WTC11 (cell line): ENCODE measurements around the gene EXD3. TPM values are rescaled to one million over a fixed set of nuclear protein-coding genes. Genes with fewer than 3 reads are reported as not detected.

Experiments used
- ATAC-seq: fragments of 200-7000 bp; cut with Tn5 transposase; 2 replicates; pipeline ENCODE4 v1.10.0; 2021; ENCODE audit warnings: mild to moderate bottlenecking, moderate library complexity
- CTCF ChIA-PET: fragments of 300-600 bp; sonication (Branson Sonifier 250); formaldehyde crosslinking; loops from one replicate; lab custom pipeline; 2021; ENCODE audit warnings: antibody characterized with exemption; lab: Charles Lee
- POLR2A ChIA-PET: fragments of 350-600 bp; sonication (Branson Sonifier 250); formaldehyde crosslinking; loops from one replicate; lab custom pipeline; 2021; ENCODE audit warnings: antibody characterized with exemption; lab: Charles Lee
- DNase-seq: peaks from one replicate; pipeline ENCODE4 v3.0.0; 2021; ENCODE audit warnings: low spot score
- H3K27ac Mint-ChIP-seq: 2 replicates; pipeline ENCODE4 v1.8.0; 2021; ENCODE audit warnings: mixed read lengths
- H3K27me3 Mint-ChIP-seq: 2 replicates; pipeline ENCODE4 v1.8.0; 2021; ENCODE audit warnings: low read depth, mild to moderate bottlenecking, moderate library complexity, mixed read lengths
- H3K36me3 Mint-ChIP-seq: 2 replicates; pipeline ENCODE4 v1.8.0; 2021; ENCODE audit warnings: mixed read lengths
- H3K4me1 Mint-ChIP-seq: 2 replicates; pipeline ENCODE4 v1.8.0; 2022; ENCODE audit warnings: mixed read lengths
- H3K4me3 Mint-ChIP-seq: 2 replicates; pipeline ENCODE4 v1.8.0; 2021; ENCODE audit warnings: mild to moderate bottlenecking, moderate library complexity, mixed read lengths
- H3K9me3 Mint-ChIP-seq: 2 replicates; pipeline ENCODE4 v1.8.0; 2021; ENCODE audit warnings: mixed read lengths
- ATF1 ChIP-seq: sonication (generic); formaldehyde crosslinking; IDR thresholded peaks from 2 replicates; pipeline ENCODE4 v1.8.1; 2023; ENCODE audit warnings: mild to moderate bottlenecking, moderate library complexity, missing genetic modification reagents
- ATF3 ChIP-seq: sonication (generic); formaldehyde crosslinking; conservative IDR thresholded peaks from 2 replicates; pipeline ENCODE4 v1.8.1; 2022; ENCODE audit warnings: mild to moderate bottlenecking, missing genetic modification reagents
- CDX4 ChIP-seq: fragments of 250-450 bp; sonication (Bioruptor Pico); IDR thresholded peaks from 2 replicates; pipeline ENCODE4 v1.9.0; 2021; ENCODE audit warnings: moderate library complexity, mild to moderate bottlenecking, inconsistent platforms, borderline replicate concordance
- CREB1 ChIP-seq: sonication (generic); formaldehyde crosslinking; IDR thresholded peaks from 2 replicates; pipeline ENCODE4 v1.8.0; 2023; ENCODE audit warnings: mild to moderate bottlenecking, missing genetic modification reagents
- E2F1 ChIP-seq: sonication (generic); formaldehyde crosslinking; IDR thresholded peaks from 2 replicates; pipeline ENCODE4 v1.8.0; 2022; ENCODE audit warnings: mild to moderate bottlenecking, missing genetic modification reagents
- ESRRA ChIP-seq: sonication (generic); formaldehyde crosslinking; IDR thresholded peaks from 2 replicates; pipeline ENCODE4 v1.8.1; 2022; ENCODE audit warnings: mild to moderate bottlenecking, missing genetic modification reagents, borderline replicate concordance
- FOXJ3 ChIP-seq: sonication (generic); formaldehyde crosslinking; IDR thresholded peaks from 2 replicates; pipeline ENCODE4 v1.9.0; 2021; ENCODE audit warnings: missing genetic modification reagents, mild to moderate bottlenecking, borderline replicate concordance
- FOXP1 ChIP-seq: sonication (generic); formaldehyde crosslinking; IDR thresholded peaks from 2 replicates; pipeline ENCODE4 v1.8.0; 2022; ENCODE audit warnings: missing genetic modification reagents, mild to moderate bottlenecking, moderate library complexity, borderline replicate concordance
- GTF2I ChIP-seq: fragments of 250-450 bp; sonication (Bioruptor Pico); conservative IDR thresholded peaks from 2 replicates; pipeline ENCODE4 v1.4.0; 2021; ENCODE audit warnings: mild to moderate bottlenecking
- IRF2 ChIP-seq: sonication (generic); formaldehyde crosslinking; IDR thresholded peaks from 2 replicates; pipeline ENCODE4 v1.8.0; 2022; ENCODE audit warnings: low read depth, missing genetic modification reagents, borderline replicate concordance
- JAZF1 ChIP-seq: fragments of 250-450 bp; sonication (Bioruptor Pico); IDR thresholded peaks from 2 replicates; pipeline ENCODE4 v1.9.0; 2021; ENCODE audit warnings: moderate library complexity, mild to moderate bottlenecking, inconsistent platforms
- KAT7 ChIP-seq: sonication (generic); formaldehyde crosslinking; IDR thresholded peaks from 2 replicates; pipeline ENCODE4 v1.8.1; 2023; ENCODE audit warnings: missing genetic modification reagents, mild to moderate bottlenecking, borderline replicate concordance
- RELA ChIP-seq: sonication (generic); formaldehyde crosslinking; IDR thresholded peaks from 2 replicates; pipeline ENCODE4 v1.8.1; 2022; ENCODE audit warnings: missing genetic modification reagents, mild to moderate bottlenecking, borderline replicate concordance
- RORB ChIP-seq: fragments of 250-450 bp; sonication (Bioruptor Pico); IDR thresholded peaks from 2 replicates; pipeline ENCODE4 v1.9.0; 2021; ENCODE audit warnings: mild to moderate bottlenecking
- USF1 ChIP-seq: sonication (generic); formaldehyde crosslinking; IDR thresholded peaks from 2 replicates; pipeline ENCODE4 v1.8.0; 2022; ENCODE audit warnings: mild to moderate bottlenecking, missing genetic modification reagents
- ZNF121 ChIP-seq: sonication (generic); formaldehyde crosslinking; IDR thresholded peaks from 2 replicates; pipeline ENCODE4 v1.8.0; 2023; ENCODE audit warnings: missing genetic modification reagents
- ZNF138 ChIP-seq: sonication (generic); formaldehyde crosslinking; conservative IDR thresholded peaks from 2 replicates; pipeline ENCODE4 v1.8.1; 2022; ENCODE audit warnings: mild to moderate bottlenecking, moderate library complexity, missing genetic modification reagents
- ZNF263 ChIP-seq: sonication (generic); formaldehyde crosslinking; IDR thresholded peaks from 2 replicates; pipeline ENCODE4 v1.8.1; 2022; ENCODE audit warnings: low read depth, mild to moderate bottlenecking, moderate library complexity, missing genetic modification reagents
- ZNF281 ChIP-seq: sonication (generic); formaldehyde crosslinking; IDR thresholded peaks from 2 replicates; pipeline ENCODE4 v1.8.0; 2023; ENCODE audit warnings: mild to moderate bottlenecking, missing genetic modification reagents
- ZNF396 ChIP-seq: fragments of 250-450 bp; sonication (Bioruptor Pico); IDR thresholded peaks from 2 replicates; pipeline ENCODE4 v1.8.0; 2021; ENCODE audit warnings: mild to moderate bottlenecking, moderate library complexity, borderline replicate concordance
- ZNF423 ChIP-seq: fragments of 250-450 bp; sonication (Bioruptor Pico); IDR thresholded peaks from 2 replicates; pipeline ENCODE4 v2.1.2; 2022; ENCODE audit warnings: mild to moderate bottlenecking, moderate library complexity
- total RNA-seq: library from RNA; stranded (reverse); gene quantifications from 3 replicates; pipeline ENCODE4 v1.2.3, GENCODE V29; 2021

EXD3 gene
- total RNA-seq, 1 experiment from 2014 or later = 21.2 TPM

GRCh38 chr9:137412431-137412830, 10.5 kb downstream of the EXD3 start:
- Mint-ChIP-seq H3K4me3 (no peak overlapping the region), H3K9me3 (no peaks in the 10 kb centered on the region)
- TF ChIP-seq RORB (CRISPR knock-in tag) = no peak
- no peak for TF ChIP-seq ZNF396 (CRISPR knock-in tag)
- no peak for TF ChIP-seq ATF3 (CRISPR knock-in tag)
- TF ChIP-seq ZNF263 = no peak
- TF ChIP-seq FOXP1 = no peak
- no peak for TF ChIP-seq CDX4 (CRISPR knock-in tag)
- no peak for TF ChIP-seq GTF2I
- no peak for TF ChIP-seq E2F1 (CRISPR knock-in tag)
- TF ChIP-seq IRF2 = no peak
- no peak for TF ChIP-seq ZNF138 (CRISPR knock-in tag)
- no peak for TF ChIP-seq RELA (CRISPR knock-in tag)
- TF ChIP-seq, all 79 proteins: peak for 0
- Mint-ChIP-seq H3K27ac (no peak overlapping the region), H3K27me3 (no peaks in the 10 kb centered on the region), H3K36me3 (no peaks in the 10 kb centered on the region), H3K4me1 (no peaks in the 10 kb centered on the region)
- CTCF ChIA-PET = interaction anchor here (0.6 to 3.3 kb wide), 4 partner anchors 11 to 125 kb away, joined by 3 to 24 read pairs (median 5); partner anchors contain the start of genes EXD3, NOXA1 and NRARP
- DNase-seq (no peak), ATAC-seq (no peak)
- POLR2A ChIA-PET = no interaction called here

GRCh38 chr9:137411645-137412380, 11.1 kb downstream of the EXD3 start:
- Mint-ChIP-seq H3K36me3 (no peaks in the 10 kb centered on the region), H3K27me3 (no peaks in the 10 kb centered on the region)
- POLR2A ChIA-PET = no interaction called here

GRCh38 chr9:137411260-137411644, 11.7 kb downstream of the EXD3 start:
- H3K36me3 Mint-ChIP-seq = no peaks in the 10 kb centered on the region
- CTCF ChIA-PET = interaction anchor here (1.4 to 3.3 kb wide), 2 partner anchors 12 to 124 kb away, joined by 5 to 24 read pairs; partner anchors contain the start of genes EXD3 and NOXA1
- no peak overlapping the region for H3K4me3 Mint-ChIP-seq
- peaks cover 1% of the 10 kb centered on the region; the same call in 1 of the 2 replicates for H3K27me3 Mint-ChIP-seq
- TF ChIP-seq JAZF1 (no peak), ZNF263 (no peak), CREB1 (no peak), FOXJ3 (CRISPR knock-in tag) (no peak), USF1 (no peak), ZNF423 (CRISPR knock-in tag) (no peak)
- no peak overlapping the region for H3K27ac Mint-ChIP-seq
- no peak for DNase-seq
- no peaks in the 10 kb centered on the region for H3K4me1 Mint-ChIP-seq
- no peaks in the 10 kb centered on the region for H3K9me3 Mint-ChIP-seq
- POLR2A ChIA-PET = no interaction called here
- no peak for ATAC-seq

More at GRCh38 chr9:137411645-137412380, 11.1 kb downstream of the EXD3 start:
- no peak overlapping the region for H3K27ac Mint-ChIP-seq
- CTCF ChIA-PET = interaction anchor here (0.6 to 3.3 kb wide), 4 partner anchors 11 to 125 kb away, joined by 3 to 24 read pairs (median 5); partner anchors contain the start of genes EXD3, NOXA1 and NRARP
- ATAC-seq = no peak
- H3K4me1 Mint-ChIP-seq = no peaks in the 10 kb centered on the region
- DNase-seq = no peak
- no peak for TF ChIP-seq ESRRA (CRISPR knock-in tag)
- no peak for TF ChIP-seq ATF1 (CRISPR knock-in tag)
- no peak for TF ChIP-seq ZNF121 (CRISPR knock-in tag)
- TF ChIP-seq CREB1 = no peak
- no peak for TF ChIP-seq KAT7 (CRISPR knock-in tag)
- TF ChIP-seq ZNF281 (CRISPR knock-in tag) = no peak
- TF ChIP-seq, all 79 proteins: peak for 0
- no peak overlapping the region for H3K4me3 Mint-ChIP-seq
- no peaks in the 10 kb centered on the region for H3K9me3 Mint-ChIP-seq
